SKM-1 treated with dmso at 0.1 percent for 144 hours (cell line): ENCODE measurements around the gene ACAP1.
"Not testable (repeated sequence)": the region's sequence is repeated elsewhere in the genome, so short reads cannot be mapped to it uniquely, and the experiment has no call there.

Experiments used
- DNase-seq: peaks from one replicate; lab custom pipeline; 2025; ENCODE audit not compliant: unreplicated experiment; lab: John Stamatoyannopoulos, UW

Gene ACAP1

GRCh38 chr17:7328840-7329373, 7.4 kb upstream of the ACAP1 start, which contains the start of gene NEURL4:
TSS of gene NEURL4 (minus strand) at chr17:7329335. CDS start at chr17:7329312, 23 bp downstream.
- no peak for DNase-seq

- peak; percentile 82 for DNase-seq
Measured at GRCh38 chr17:7329374-7329996, 6.8 kb upstream of the ACAP1 start.

- no peak for DNase-seq
Measured at GRCh38 chr17:7329997-7330637, 6.2 kb upstream of the ACAP1 start.

- DNase-seq, result no peak
Measured at GRCh38 chr17:7330638-7331015, 5.7 kb upstream of the ACAP1 start.

- no peak for DNase-seq
Measured at GRCh38 chr17:7332111-7332510, 4.2 kb upstream of the ACAP1 start.

- not testable (repeated sequence) for DNase-seq
Measured at GRCh38 chr17:7332600-7333069, 3.7 kb upstream of the ACAP1 start.

- DNase-seq, result no peak
Measured at GRCh38 chr17:7334938-7335538, 1.3 kb upstream of the ACAP1 start.

- DNase-seq, result not testable (repeated sequence)
Measured at GRCh38 chr17:7335765-7336164, 564 bp upstream of the ACAP1 start.

GRCh38 chr17:7337600-7337999, 1.3 kb downstream of the ACAP1 start:
- DNase-seq, result not testable (repeated sequence)

- DNase-seq, result no peak
Measured at GRCh38 chr17:7340179-7340578, 3.9 kb downstream of the ACAP1 start.

- no peak for DNase-seq
Measured at GRCh38 chr17:7341842-7342241, 5.5 kb downstream of the ACAP1 start.

- DNase-seq, result no peak
Measured at GRCh38 chr17:7343250-7343649, 6.9 kb downstream of the ACAP1 start.

- DNase-seq, result no peak
Measured at GRCh38 chr17:7346761-7347614, 10.7 kb downstream of the ACAP1 start.

- no peak for DNase-seq
Measured at GRCh38 chr17:7347630-7348477, 11.5 kb downstream of the ACAP1 start.

- no peak for DNase-seq
Measured at GRCh38 chr17:7348478-7349242, 12.3 kb downstream of the ACAP1 start.

GRCh38 chr17:7351665-7352502, 15.6 kb downstream of the ACAP1 start, which contains the start of gene KCTD11:
TSS of gene KCTD11 (plus strand) at chr17:7352162.
- DNase-seq, result peak; percentile 22

- DNase-seq, result no peak
Measured at GRCh38 chr17:7352503-7352889, 16.2 kb downstream of the ACAP1 start.

- DNase-seq, result no peak
Measured at GRCh38 chr17:7352910-7353635, 16.7 kb downstream of the ACAP1 start.
